Endothelial cell of umbilical vein (primary cell): Measurements from ENCODE around the gene SDK2. TPM values are rescaled to one million over a fixed set of nuclear protein-coding genes. Genes with fewer than 3 reads are reported as not detected.

ENCODE experiments used
- BruUV-seq: library from RNA; stranded (reverse); fragments of 400-500 nt; replicated peaks from 2 replicates; lab custom pipeline; 2021; lab: Mats Ljungman, UMichigan
- CTCF ChIA-PET: fragments of 300-600, 350-600 bp; sonication (Branson Sonifier 250); formaldehyde crosslinking; loops from one replicate; lab custom pipeline; 2021; ENCODE audit warnings: antibody characterized with exemption, inconsistent platforms; lab: Charles Lee
- POLR2A ChIA-PET: fragments of 300-600, 350-600 bp; sonication (Branson Sonifier 250); formaldehyde crosslinking; loops from one replicate; lab custom pipeline; 2021; ENCODE audit warnings: antibody characterized with exemption, inconsistent platforms; lab: Charles Lee
- DNase-seq: peaks from one replicate; pipeline ENCODE4 v3.0.0-alpha.2; 2011; ENCODE audit warnings: low read depth, low spot score
- FAIRE-seq: peaks from 2 replicates; lab custom pipeline; 2011; peaks lifted over from hg19 to GRCh38; lab: Jason Lieb, UNC
- H2AFZ ChIP-seq: 2 replicates; pipeline ENCODE4 v1.6.0; 2012; ENCODE audit warnings: low read depth, low read length, control low read depth, inconsistent platforms
- H3K27ac ChIP-seq: 2 replicates; pipeline ENCODE4 v1.5.1; 2011; ENCODE audit warnings: low read depth, mild to moderate bottlenecking, control low read depth, low read length, moderate library complexity; ENCODE audit not compliant: insufficient read depth
- H3K27me3 ChIP-seq, 2 experiments: 2 replicates each; pipeline versions ENCODE4 v1.6.0 to v1.6.1; 2011; ENCODE audit warnings: low read length in 2 of 2, mixed read lengths in 1 of 2; ENCODE audit not compliant: control insufficient read depth in 2 of 2, insufficient read depth in 2 of 2
- H3K36me3 ChIP-seq, 2 experiments: 2 replicates in 1 of 2; 3 replicates in 1 of 2; pipeline ENCODE4 v1.5.1; 2011; ENCODE audit warnings: low read length in 2 of 2, mild to moderate bottlenecking in 1 of 2, moderate library complexity in 1 of 2; ENCODE audit not compliant: control insufficient read depth in 2 of 2, insufficient read depth in 2 of 2; ENCODE audit errors: extremely low read depth in 1 of 2
- H3K4me1 ChIP-seq: 3 replicates; pipeline ENCODE4 v1.5.1; 2011; ENCODE audit warnings: mild to moderate bottlenecking, low read length; ENCODE audit not compliant: control insufficient read depth, insufficient read depth; ENCODE audit errors: extremely low read depth
- H3K4me2 ChIP-seq: 2 replicates; pipeline ENCODE4 v1.6.1; 2011; ENCODE audit warnings: low read length, control low read depth, mixed read lengths; ENCODE audit not compliant: insufficient read depth
- H3K4me3 ChIP-seq, 3 experiments: fragments of 200-600 bp in 1 of 3; sonication (generic), shearing (Covaris generic) in 1 of 3; replicated peaks in 1 of 3; 2 replicates each; pipeline ENCODE4 v1.5.1; 2011 to 2016; ENCODE audit warnings: control low read depth in 3 of 3, low read length in 3 of 3, mild to moderate bottlenecking in 2 of 3, inconsistent platforms in 1 of 3, low read depth in 1 of 3, moderate library complexity in 1 of 3; ENCODE audit not compliant: insufficient read depth in 1 of 3
- H3K79me2 ChIP-seq: 2 replicates; pipeline ENCODE4 v1.6.0; 2012; ENCODE audit warnings: low read length, inconsistent platforms; ENCODE audit not compliant: control insufficient read depth, insufficient read depth
- H3K9ac ChIP-seq: replicated peaks from 2 replicates; pipeline ENCODE3; 2011; ENCODE audit warnings: low read length, control low read depth; ENCODE audit not compliant: insufficient read depth; ENCODE audit errors: extremely low read depth
- H3K9me1 ChIP-seq: replicated peaks from 3 replicates; pipeline ENCODE4 v1.6.0; 2011; ENCODE audit warnings: mild to moderate bottlenecking, low read length; ENCODE audit not compliant: control insufficient read depth, insufficient read depth; ENCODE audit errors: extremely low read depth
- H3K9me3 ChIP-seq: replicated peaks from 2 replicates; pipeline ENCODE4 v1.5.1; 2012; ENCODE audit warnings: low read length, inconsistent platforms; ENCODE audit not compliant: control insufficient read depth, insufficient read depth
- H4K20me1 ChIP-seq: replicated peaks from 2 replicates; pipeline ENCODE3; 2011; ENCODE audit warnings: mild to moderate bottlenecking, low read length; ENCODE audit not compliant: control insufficient read depth, insufficient read depth; ENCODE audit errors: extremely low read depth
- EZH2 ChIP-seq: IDR thresholded peaks from 2 replicates; pipeline ENCODE4 v1.6.1; 2012; ENCODE audit warnings: borderline replicate concordance, low read depth, mild to moderate bottlenecking, moderate library complexity, low read length, inconsistent platforms; ENCODE audit not compliant: severe bottlenecking
- FOS ChIP-seq: IDR thresholded peaks from 2 replicates; pipeline ENCODE4 v1.6.1; 2011; ENCODE audit warnings: mild to moderate bottlenecking, low read length, moderate library complexity, borderline replicate concordance; ENCODE audit not compliant: insufficient read depth
- GATA2 ChIP-seq: IDR thresholded peaks from 2 replicates; pipeline ENCODE4 v1.7.0; 2011; ENCODE audit warnings: low read depth, mild to moderate bottlenecking, moderate library complexity, mixed read lengths, low read length; ENCODE audit not compliant: insufficient read length, insufficient read depth
- JUN ChIP-seq: IDR thresholded peaks from 2 replicates; pipeline ENCODE4 v1.6.1; 2011; ENCODE audit warnings: borderline replicate concordance, low read depth; ENCODE audit not compliant: insufficient read length, insufficient read depth
- MYC ChIP-seq: IDR thresholded peaks from one replicate; pipeline ENCODE4 v1.6.1; 2011; ENCODE audit warnings: mild to moderate bottlenecking, low read depth, low read length
- POLR2A ChIP-seq: IDR thresholded peaks from 2 replicates; pipeline ENCODE4 v1.6.1; 2012; ENCODE audit warnings: low read depth, mild to moderate bottlenecking, control low read depth, low read length
- POLR2AphosphoS5 ChIP-seq: IDR thresholded peaks from 2 replicates; pipeline ENCODE4 v1.6.1; 2012; ENCODE audit warnings: low read depth, mild to moderate bottlenecking, control low read depth, low read length, moderate library complexity; ENCODE audit not compliant: insufficient read depth
- dilution Hi-C: fragments of 300-500 bp; cut with MboI; formaldehyde crosslinking; loops from one replicate; pipeline ENCODE4 v1.15.0; 2019; ENCODE audit warnings: low sequenced_read_pairs; ENCODE audit not compliant: extremely low pct_ligation_motif_present
- intact Hi-C: fragments of 100-400 bp; cut with micrococcal nuclease; formaldehyde crosslinking; loops from one replicate; pipeline ENCODE4 v1.10.0; 2022
- polyA plus RNA-seq, 4 experiments: library from polyadenylated mRNA; depleted of rRNA in 3 of 4; stranded (reverse) in 3 of 4; unstranded in 1 of 4; fragments of >200 nt; gene quantifications; 2 replicates each; pipeline versions ENCODE4 v1.2.1 to v1.2.3, GENCODE V29; 2011 to 2012; ENCODE audit warnings: missing spikeins in 1 of 4
- total RNA-seq: library from RNA; stranded (reverse); gene quantifications from 2 replicates; pipeline ENCODE4 v1.2.3, GENCODE V29; 2021
- TF ChIP-seq, protein P1 (sequence below), 2 donors: IDR thresholded peaks; 1 replicate in 1 of 2; 2 replicates in 1 of 2; pipeline ENCODE4 v1.5.1; 2011; ENCODE audit warnings: low read length in 2 of 2, mild to moderate bottlenecking in 2 of 2, moderate library complexity in 2 of 2, control low read depth in 1 of 2, inconsistent platforms in 1 of 2, low read depth in 1 of 2; ENCODE audit not compliant: insufficient read depth in 1 of 2; ENCODE audit errors: extremely low read depth in 1 of 2
- TF ChIP-seq, protein P2 (sequence below): IDR thresholded peaks from 2 replicates; pipeline ENCODE4 v1.6.1; 2011; ENCODE audit not compliant: insufficient read depth, insufficient read length

SDK2 gene
- total and polyA plus RNA-seq, 2 donors (not counting 3 experiments of a cell fraction or from before 2014, with no cell fraction given): not detected

DNA sequence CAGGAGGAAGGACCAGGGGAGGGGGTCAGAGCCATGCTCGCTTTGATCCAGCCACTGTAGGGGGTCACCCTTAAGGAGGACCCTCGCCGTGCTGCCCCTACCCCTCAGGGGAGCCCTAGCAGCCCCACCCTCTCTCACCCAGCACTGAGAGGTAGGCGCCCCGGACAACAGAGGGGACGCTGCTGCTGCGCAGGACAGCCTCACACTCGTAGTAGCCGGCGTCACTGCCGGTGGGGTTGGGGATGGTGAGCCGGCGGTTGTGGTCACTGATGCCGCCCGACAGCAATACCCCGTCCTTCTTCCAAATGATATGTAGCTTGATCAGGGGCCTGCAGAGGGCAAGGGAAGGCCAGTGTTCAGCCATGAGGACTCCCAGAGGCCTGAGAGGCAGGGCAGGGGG is 206.4 kb downstream of the SDK2 start:
- POLR2A ChIA-PET: no interaction called here
- Histone ChIP-seq H4K20me1 (no peaks in the 10 kb centered on the region), H3K9me3 (no peaks in the 10 kb centered on the region), H3K9ac (no peak overlapping the region), H3K27me3 (no peaks in the 10 kb centered on the region), H3K4me1 (no peaks in the 10 kb centered on the region), H3K4me2 (no peak overlapping the region), H3K4me3 (no peak overlapping the region), H2AFZ (no peak overlapping the region), H3K27ac (no peak overlapping the region), H3K9me1 (no peaks in the 10 kb centered on the region), H3K36me3 (no peaks in the 10 kb centered on the region), H3K79me2 (no peaks in the 10 kb centered on the region)
- no peak for TF ChIP-seq POLR2A
- TF ChIP-seq POLR2AphosphoS5: no peak
- TF ChIP-seq, protein P1, sequence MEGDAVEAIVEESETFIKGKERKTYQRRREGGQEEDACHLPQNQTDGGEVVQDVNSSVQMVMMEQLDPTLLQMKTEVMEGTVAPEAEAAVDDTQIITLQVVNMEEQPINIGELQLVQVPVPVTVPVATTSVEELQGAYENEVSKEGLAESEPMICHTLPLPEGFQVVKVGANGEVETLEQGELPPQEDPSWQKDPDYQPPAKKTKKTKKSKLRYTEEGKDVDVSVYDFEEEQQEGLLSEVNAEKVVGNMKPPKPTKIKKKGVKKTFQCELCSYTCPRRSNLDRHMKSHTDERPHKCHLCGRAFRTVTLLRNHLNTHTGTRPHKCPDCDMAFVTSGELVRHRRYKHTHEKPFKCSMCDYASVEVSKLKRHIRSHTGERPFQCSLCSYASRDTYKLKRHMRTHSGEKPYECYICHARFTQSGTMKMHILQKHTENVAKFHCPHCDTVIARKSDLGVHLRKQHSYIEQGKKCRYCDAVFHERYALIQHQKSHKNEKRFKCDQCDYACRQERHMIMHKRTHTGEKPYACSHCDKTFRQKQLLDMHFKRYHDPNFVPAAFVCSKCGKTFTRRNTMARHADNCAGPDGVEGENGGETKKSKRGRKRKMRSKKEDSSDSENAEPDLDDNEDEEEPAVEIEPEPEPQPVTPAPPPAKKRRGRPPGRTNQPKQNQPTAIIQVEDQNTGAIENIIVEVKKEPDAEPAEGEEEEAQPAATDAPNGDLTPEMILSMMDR (IDR thresholded peaks at IDR 0.05; ENCODE audit: extremely low read depth in 1 of 2, insufficient read depth in 1 of 2, low read depth in 1 of 2, low read length in 2 of 2): no peak
- TF ChIP-seq, protein P2, sequence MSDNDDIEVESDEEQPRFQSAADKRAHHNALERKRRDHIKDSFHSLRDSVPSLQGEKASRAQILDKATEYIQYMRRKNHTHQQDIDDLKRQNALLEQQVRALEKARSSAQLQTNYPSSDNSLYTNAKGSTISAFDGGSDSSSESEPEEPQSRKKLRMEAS: no peak
- no peak for TF ChIP-seq GATA2
- TF ChIP-seq JUN: no peak
- no peak for TF ChIP-seq FOS
- TF ChIP-seq EZH2: no peak
- no peak for TF ChIP-seq MYC
- intact Hi-C loops: no loop called here
- dilution Hi-C loops: no loop called here
- no peak for DNase-seq
- FAIRE-seq: no peak
- CTCF ChIA-PET: no interaction called here
- BruUV-seq: no TSS peak
